Common myeloid progenitor, CD34-positive (primary cell): ENCODE results near the gene SKP1.

ENCODE experiments used
- CTCF ChIA-PET: fragments of 350-600 bp; sonication (Branson Sonifier 250); formaldehyde crosslinking; loops from one replicate; lab custom pipeline; 2021; ENCODE audit warnings: antibody characterized with exemption; lab: Charles Lee
- POLR2A ChIA-PET: fragments of 350-600 bp; sonication (Branson Sonifier 250); formaldehyde crosslinking; loops from one replicate; lab custom pipeline; 2021; ENCODE audit warnings: antibody characterized with exemption; lab: Charles Lee
- DNase-seq, 3 donors: peaks; one replicate each; pipeline versions ENCODE4 v3.0.0 to v3.0.0-alpha.2; 2013
- H3K27ac ChIP-seq, 2 experiments: 1 replicate in 1 of 2; 2 replicates in 1 of 2; pipeline ENCODE4 v1.7.0; 2013; ENCODE audit warnings: inconsistent platforms in 2 of 2, low read length in 2 of 2, mild to moderate bottlenecking in 2 of 2, low read depth in 1 of 2, moderate library complexity in 1 of 2; ENCODE audit not compliant: severe bottlenecking in 2 of 2, insufficient read depth in 1 of 2, poor library complexity in 1 of 2
- H3K27me3 ChIP-seq, 5 experiments: replicated peaks in 2 of 5; 1 replicate in 3 of 5; 2 replicates in 2 of 5; pipeline versions ENCODE4 v1.6.1 to v1.7.0; 2013; ENCODE audit warnings: low read length in 4 of 5, mild to moderate bottlenecking in 2 of 5, moderate library complexity in 2 of 5, inconsistent platforms in 1 of 5; ENCODE audit not compliant: insufficient read depth in 5 of 5, control insufficient read depth in 4 of 5
- H3K36me3 ChIP-seq, 4 experiments: 1 replicate in 2 of 4; 2 replicates in 2 of 4; pipeline versions ENCODE4 v1.6.1 to v1.7.0; 2013; ENCODE audit warnings: low read length in 3 of 4, control low read depth in 1 of 4, mild to moderate bottlenecking in 1 of 4; ENCODE audit not compliant: control insufficient read depth in 4 of 4, insufficient read depth in 4 of 4
- H3K4me1 ChIP-seq, 4 experiments: 1 replicate in 3 of 4; 2 replicates in 1 of 4; pipeline versions ENCODE4 v1.6.1 to v1.7.1; 2013; ENCODE audit warnings: low read length in 3 of 4, mild to moderate bottlenecking in 3 of 4, control low read depth in 1 of 4, inconsistent platforms in 1 of 4, moderate library complexity in 1 of 4; ENCODE audit not compliant: control insufficient read depth in 4 of 4, insufficient read depth in 4 of 4; ENCODE audit errors: control extremely low read depth in 1 of 4
- H3K4me3 ChIP-seq, 7 experiments: 1 replicate in 4 of 7; 2 replicates in 3 of 7; pipeline versions ENCODE4 v1.5.1 to v1.7.0; 2013; ENCODE audit warnings: mild to moderate bottlenecking in 7 of 7, low read length in 6 of 7, moderate library complexity in 6 of 7, inconsistent platforms in 2 of 7, low read depth in 2 of 7, control low read depth in 1 of 7; ENCODE audit not compliant: insufficient read depth in 4 of 7, control insufficient read depth in 1 of 7; ENCODE audit errors: extremely low read depth in 1 of 7
- H3K9me3 ChIP-seq, 5 experiments: 1 replicate in 4 of 5; 2 replicates in 1 of 5; pipeline versions ENCODE4 v1.6.1 to v1.7.1; 2013; ENCODE audit warnings: low read length in 4 of 5, mild to moderate bottlenecking in 2 of 5, inconsistent platforms in 1 of 5, low read depth in 1 of 5, moderate library complexity in 1 of 5; ENCODE audit not compliant: control insufficient read depth in 4 of 5, insufficient read depth in 2 of 5; ENCODE audit errors: control extremely low read depth in 1 of 5
- WGBS: methylation state at CpG from one replicate; pipeline ENCODE4 v1.1.5; 2013; ENCODE audit not compliant: insufficient coverage; 5-methylcytosine and 5-hydroxymethylcytosine counted together

The SKP1 gene

DNA sequence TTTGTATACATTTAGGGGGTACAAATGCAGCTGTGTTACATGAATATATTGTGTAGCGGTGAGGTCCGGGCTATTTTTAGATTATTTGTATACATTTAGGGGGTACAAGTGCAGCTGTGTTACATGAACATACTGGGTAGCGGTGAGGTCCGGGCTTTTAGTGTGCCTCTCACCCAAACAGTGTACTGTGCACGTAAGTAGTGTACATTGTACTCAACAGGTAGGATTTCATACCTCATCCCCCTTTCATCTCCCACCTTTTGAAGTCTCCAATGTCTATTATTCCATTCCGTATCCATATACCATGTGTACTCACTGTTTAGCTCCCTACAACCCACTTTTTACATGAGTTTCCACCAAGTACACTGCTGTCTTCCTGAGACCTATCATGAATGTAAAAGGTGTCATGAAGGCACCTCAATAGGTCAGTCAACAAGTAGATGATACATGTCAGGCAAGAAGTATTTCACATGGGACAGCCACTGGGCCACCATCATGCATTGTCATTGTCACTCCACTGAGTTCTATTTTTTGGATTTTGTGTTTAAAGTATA is 27.7 kb downstream of the SKP1 start:
- 94% methylated on average over 5 of the region's 6 CpGs for WGBS
- no peaks in the 10 kb centered on the region for H3K4me1 ChIP-seq
- no peaks in the 10 kb centered on the region for H3K9me3 ChIP-seq
- H3K27me3 ChIP-seq, result no peaks in the 10 kb centered on the region
- CTCF ChIA-PET, result interaction anchor here (0.5 to 8.8 kb wide), 9 partner anchors 8 to 457 kb away, joined by 3 to 70 read pairs (median 6); no protein-coding TSS in a partner anchor
- H3K4me3 ChIP-seq, result no peak overlapping the region
- H3K27ac ChIP-seq, result no peak overlapping the region
- peaks cover 10 to 86% (median 60%) of the 10 kb centered on the region in 4 experiments for H3K36me3 ChIP-seq
- POLR2A ChIA-PET, result no interaction called here
- DNase-seq, result no peak

DNA sequence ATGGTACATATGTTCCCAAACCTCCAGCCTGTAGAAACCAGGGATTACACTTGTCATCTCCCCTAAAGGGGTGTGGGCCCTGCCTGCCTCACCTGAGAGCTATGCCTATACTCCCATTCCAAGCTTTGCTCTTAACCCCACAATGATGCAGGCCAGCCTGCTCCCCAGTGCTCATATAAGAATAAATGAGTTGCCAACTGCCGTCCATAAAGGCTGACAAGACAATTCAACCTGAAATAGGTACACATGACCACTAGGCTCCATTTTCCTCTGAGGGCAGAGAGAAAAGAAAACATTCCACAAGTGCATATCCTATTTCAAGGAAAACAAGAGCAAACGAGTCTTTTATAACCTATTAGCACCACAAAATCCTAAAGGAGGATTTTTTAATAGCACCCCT is 28.4 kb downstream of the SKP1 start:
- ChIA-PET CTCF (interaction anchor here (1.2 to 8.8 kb wide), 6 partner anchors 7 to 107 kb away, joined by 3 to 70 read pairs (median 8); no protein-coding TSS in a partner anchor), POLR2A (no interaction called here)
- no peaks in the 10 kb centered on the region for H3K4me1 ChIP-seq
- 100% methylated on average over 1 of the region's 2 CpGs for whole genome bisulfite sequencing
- no peaks in the 10 kb centered on the region for H3K9me3 ChIP-seq
- H3K27me3 ChIP-seq, result no peaks in the 10 kb centered on the region
- no peak overlapping the region for H3K4me3 ChIP-seq
- no peak overlapping the region for H3K27ac ChIP-seq
- peaks cover 10 to 86% (median 59%) of the 10 kb centered on the region in 4 experiments for H3K36me3 ChIP-seq
- DNase-seq, result no peak

DNA sequence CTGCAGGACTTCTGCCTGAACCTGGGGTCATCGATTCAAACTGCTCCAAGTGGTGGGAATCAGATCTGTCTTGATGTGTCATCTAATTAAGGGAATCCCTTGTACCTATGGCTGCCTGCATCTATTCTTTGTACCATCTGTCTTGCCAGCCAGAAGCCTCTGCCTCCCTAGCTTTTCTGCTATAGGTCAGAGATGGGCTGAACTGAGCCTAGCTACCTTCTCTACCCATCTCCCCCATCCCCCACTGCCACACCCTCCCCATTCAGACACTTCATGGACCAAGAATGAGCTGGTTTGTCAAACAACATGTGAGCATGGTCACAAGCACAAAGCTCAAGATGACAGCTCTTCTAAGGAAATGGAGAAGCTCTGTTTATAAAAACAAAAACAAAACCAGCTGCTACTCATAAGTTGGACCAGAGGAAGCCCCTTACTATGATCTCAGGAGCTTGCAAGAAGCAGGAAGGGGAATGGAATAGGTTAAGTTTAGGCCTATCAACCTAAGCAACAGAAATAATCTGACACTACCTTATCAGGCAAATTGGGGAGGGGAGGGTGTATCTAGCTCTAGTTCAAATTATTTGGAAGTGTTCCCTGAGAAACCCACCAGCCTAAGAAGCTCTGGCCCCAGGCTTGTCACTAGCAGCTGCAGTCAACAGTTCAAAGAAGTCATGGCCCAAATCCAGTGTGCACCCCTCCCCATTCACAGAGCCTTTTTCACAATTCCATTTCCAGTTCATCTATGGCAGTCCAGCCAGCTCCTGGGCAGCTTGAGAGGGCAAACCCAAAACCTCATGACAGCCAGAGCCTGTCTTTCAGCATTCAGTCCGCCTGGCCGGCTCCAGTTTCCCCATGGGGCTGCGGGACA is 29.9 kb downstream of the SKP1 start:
- Histone ChIP-seq H3K4me1 (no peaks in the 10 kb centered on the region), H3K9me3 (no peaks in the 10 kb centered on the region), H3K27ac (no peak overlapping the region), H3K36me3 (peaks cover 7 to 82% (median 59%) of the 10 kb centered on the region in 4 experiments), H3K4me3 (no peak overlapping the region), H3K27me3 (no peaks in the 10 kb centered on the region)
- DNase-seq, result no peak
- POLR2A ChIA-PET, result interaction anchor here (0.6 to 1.1 kb wide), 5 partner anchors 9 to 700 kb away, joined by 3 to 6 read pairs (median 3); no protein-coding TSS in a partner anchor
- CTCF ChIA-PET, result interaction anchor here (0.6 to 8.8 kb wide), 13 partner anchors 7 to 143 kb away, joined by 3 to 70 read pairs (median 6); no protein-coding TSS in a partner anchor
- 100% methylated on average over 4 of the region's 4 CpGs for WGBS

DNA sequence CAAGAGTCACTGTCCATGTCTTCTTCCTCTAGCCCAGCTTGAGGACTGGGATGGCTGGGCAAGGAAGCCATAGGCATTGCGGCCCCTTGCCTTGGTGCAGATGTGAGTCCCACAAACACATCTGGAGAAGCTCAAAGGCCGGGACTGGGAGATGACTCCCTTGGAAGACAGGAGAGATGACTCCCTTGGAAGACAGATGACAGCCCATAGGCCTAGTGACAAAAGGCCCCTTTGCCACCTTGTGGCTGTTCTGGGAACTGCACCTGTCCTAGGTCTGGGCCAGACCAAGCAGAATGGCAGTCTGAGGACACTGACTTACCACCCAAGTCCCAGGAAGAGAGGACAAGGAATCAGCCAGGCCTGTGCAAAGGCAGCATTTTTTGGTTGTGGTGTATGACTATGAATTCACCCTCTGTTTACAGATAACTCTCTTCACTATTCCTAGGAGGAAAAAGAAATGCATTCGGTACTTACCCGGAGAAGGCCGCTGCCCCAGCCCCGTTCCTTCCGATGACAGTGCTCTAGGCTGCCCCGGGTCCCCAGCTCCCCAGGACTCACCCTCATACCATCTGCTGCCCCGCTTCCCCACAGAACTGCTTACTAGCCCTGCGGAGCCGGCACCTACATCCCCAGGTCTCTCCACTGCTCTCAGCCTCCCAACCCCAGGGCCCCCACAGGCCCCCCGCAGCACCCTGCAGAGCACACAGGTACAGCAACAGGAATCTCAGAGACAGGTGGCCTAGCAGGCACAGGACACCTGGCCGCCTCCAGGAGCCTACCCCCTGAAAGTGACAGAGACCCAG is 30.8 kb downstream of the SKP1 start:
- H3K27me3 ChIP-seq, result no peaks in the 10 kb centered on the region
- peaks cover 0 to 3% (median 2%) of the 10 kb centered on the region in 4 experiments for H3K4me1 ChIP-seq
- CTCF ChIA-PET, result interaction anchor here (0.6 to 8.8 kb wide), 11 partner anchors 8 to 105 kb away, joined by 3 to 70 read pairs (median 5); no protein-coding TSS in a partner anchor
- H3K27ac ChIP-seq, result no peak overlapping the region
- H3K36me3 ChIP-seq, result peaks cover 7 to 76% (median 54%) of the 10 kb centered on the region in 4 experiments
- no peak overlapping the region for H3K4me3 ChIP-seq
- POLR2A ChIA-PET, result interaction anchor here (0.6 kb wide), 1 partner anchor 335 kb away, joined by 3 read pairs; no protein-coding TSS in a partner anchor
- peak; percentile 60 to 85 (median 79) for DNase-seq
- no peaks in the 10 kb centered on the region for H3K9me3 ChIP-seq
- 97% methylated on average over 10 of the region's 13 CpGs for WGBS

DNA sequence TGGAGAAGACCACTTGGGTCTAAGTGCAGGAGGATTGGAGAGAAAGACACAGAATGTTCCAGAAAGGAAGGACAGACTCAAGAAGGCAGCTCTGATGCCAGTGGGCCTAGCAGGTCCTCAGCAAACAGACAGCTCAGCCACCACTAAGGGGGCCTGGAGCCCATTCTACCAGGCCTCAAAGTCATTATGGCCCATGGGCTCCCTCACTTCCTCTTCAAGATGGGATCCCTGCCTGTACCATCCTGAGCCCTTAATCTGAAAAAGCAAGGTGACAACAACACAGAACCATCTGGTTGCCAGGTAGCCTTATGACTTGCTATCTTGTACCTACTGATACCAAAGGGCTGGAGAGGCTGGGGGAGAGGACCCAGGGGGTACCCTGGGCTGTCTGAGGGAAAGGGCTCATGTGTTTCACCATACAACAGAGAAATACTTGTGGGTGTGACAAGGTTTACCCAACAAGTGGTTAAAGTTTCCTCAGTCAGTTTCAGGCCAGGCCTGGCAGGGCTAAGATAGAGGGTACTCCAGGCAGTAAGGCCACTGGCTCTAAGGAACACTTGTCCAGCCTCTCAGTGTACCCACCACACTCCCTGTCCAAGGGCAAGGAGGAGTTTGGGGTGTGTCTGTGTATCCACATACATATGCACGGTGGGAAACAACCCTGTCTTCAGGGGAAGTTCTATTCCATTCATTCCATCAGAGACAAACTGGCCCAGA is 31.6 kb downstream of the SKP1 start:
- WGBS, result 83% methylated on average over 1 of the region's 1 CpG
- DNase-seq, result no peak

More for the DNA sequence above, 31.6 kb downstream of the SKP1 start:
- Histone ChIP-seq H3K27me3 (no peaks in the 10 kb centered on the region), H3K4me1 (peaks cover 2 to 11% (median 9%) of the 10 kb centered on the region in 4 experiments), H3K4me3 (no peak overlapping the region), H3K27ac (no peak overlapping the region), H3K36me3 (peaks cover 7 to 70% (median 52%) of the 10 kb centered on the region in 4 experiments), H3K9me3 (no peaks in the 10 kb centered on the region)
- CTCF ChIA-PET, result interaction anchor here (0.7 to 8.8 kb wide), 7 partner anchors 9 to 104 kb away, joined by 3 to 70 read pairs (median 4); no protein-coding TSS in a partner anchor
- POLR2A ChIA-PET, result no interaction called here
